Measurements from ENCODE around the gene SVOP. TPM values are rescaled to one million over a fixed set of nuclear protein-coding genes. Genes with fewer than 3 reads are reported as not detected.

SVOP gene
- total RNA-seq, 4 donors from 2014 or later = not detected

GRCh38 chr12:108859923-108860291, 161.0 kb downstream of the SVOP start:
- TF ChIP-seq CTCF (IDR thresholded peaks at IDR 0.05; ENCODE audit: low read depth) = no peak

GRCh38 chr12:108858311-108859074, 162.4 kb downstream of the SVOP start:
- no peak for TF ChIP-seq CTCF (IDR thresholded peaks at IDR 0.05; ENCODE audit: low read depth)

Small RNA genes lying within 50 kb of the gene (small RNA-seq; reads per million reads assigned to genes)
- gene AC190387.1 (not detected), gene RNA5SP372 (not detected), gene RNU6-361P (not detected)

Other genes with a start within 250 kb of the SVOP start
- gene SSH1, start 163.5 kb downstream of the SVOP start, total RNA-seq = 10 to 100 TPM; 10.1 to 14.5 (median 13.5) TPM
- gene DAO, start 141.0 kb downstream of the SVOP start, total RNA-seq = not detected
- 10 to 100 TPM; 16.3 to 38.1 (median 25.1) TPM for gene USP30, start 31.5 kb upstream of the SVOP start, total RNA-seq
- gene ALKBH2, start 72.4 kb upstream of the SVOP start, total RNA-seq = 10 to 100 TPM in 3 of 4 donors, 1 to 10 TPM in 1; 7.3 to 18.8 (median 12.2) TPM
- 10 to 100 TPM; 24.1 to 39.6 (median 31.6) TPM for gene UNG, start 76.5 kb upstream of the SVOP start, total RNA-seq
- 1,000 to 10,000 TPM in 2 of 4 donors, 100 to 1,000 TPM in 2; 798 to 3,288 (median 1,277) TPM for gene ACACB, start 95.5 kb upstream of the SVOP start, total RNA-seq

Data from subcutaneous adipose tissue (tissue), 4 donors.